ENCODE data around the gene MTX3.

Gene MTX3

GRCh38 chr5:79936002-79936645 lies 54.9 kb downstream of the MTX3 start:
- DNase-seq (ENCODE audit: low spot score) = peak; percentile 81

DNA sequence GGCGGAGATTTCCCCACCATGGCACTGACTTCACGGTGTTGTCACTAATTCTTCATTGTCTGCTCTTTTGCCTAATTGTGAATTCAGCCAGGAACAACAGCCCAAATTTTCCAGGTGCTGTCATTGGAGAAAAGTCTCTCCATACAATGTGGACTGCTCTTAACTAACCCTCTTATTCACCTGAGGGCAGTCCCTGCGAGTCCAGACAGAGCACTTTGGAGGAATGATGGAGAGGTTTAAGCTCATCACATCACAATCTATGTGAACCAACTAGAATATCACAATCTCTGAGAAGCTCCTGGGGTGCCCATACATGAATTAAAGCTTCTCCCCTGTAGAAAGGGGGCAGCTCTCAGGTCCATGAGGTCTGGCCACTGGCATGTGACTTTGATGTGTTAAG lies 56.4 kb downstream of the MTX3 start:
- no peak for DNase-seq (ENCODE audit: low spot score)

DNA sequence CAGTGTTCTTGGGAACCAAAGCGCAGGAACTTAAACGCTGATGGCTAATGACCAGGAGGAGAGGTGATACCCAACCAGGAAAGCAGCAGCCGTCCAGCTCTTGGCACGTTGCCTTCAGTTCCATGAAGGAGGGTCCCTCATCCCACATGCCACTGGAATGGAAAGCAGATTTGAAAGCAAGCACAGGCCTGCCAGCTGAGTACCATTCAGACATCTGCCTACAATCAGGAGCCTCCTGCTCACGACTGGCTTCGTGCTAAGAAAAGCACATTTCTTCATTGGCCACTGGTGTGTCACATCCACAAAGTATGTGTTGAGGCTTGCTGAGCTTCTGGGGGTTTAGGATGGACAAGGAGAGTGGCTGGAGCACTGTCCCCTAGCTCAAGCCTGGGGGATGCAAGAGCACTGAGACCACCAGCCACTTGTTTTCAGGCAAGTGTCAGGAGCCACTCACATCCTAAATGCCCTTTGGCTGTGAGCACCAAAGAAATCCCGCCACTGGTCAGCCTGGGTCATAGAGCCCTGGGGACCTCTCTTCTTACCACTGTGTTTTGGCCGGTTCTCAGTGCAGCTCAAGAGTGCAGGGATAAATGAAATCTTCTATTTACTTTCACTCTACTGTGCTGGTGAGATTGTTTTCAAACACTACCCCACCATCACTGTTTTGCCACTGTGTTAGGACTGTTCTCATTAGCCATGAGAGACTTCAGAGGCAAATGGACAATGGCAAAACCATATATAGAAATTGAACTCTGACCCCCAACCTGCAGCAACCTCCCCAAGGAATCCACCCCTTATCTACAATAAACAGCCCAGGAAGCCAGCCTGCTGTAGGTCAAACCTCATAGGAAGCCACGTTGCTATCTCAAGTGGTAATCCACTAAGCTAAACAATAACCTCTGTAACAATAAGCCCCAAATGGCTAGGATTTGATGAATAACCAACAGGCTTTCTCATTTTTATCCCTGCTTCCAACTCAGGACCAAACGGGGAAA lies 58.3 kb downstream of the MTX3 start:
- peak; percentile 73 for DNase-seq (ENCODE audit: low spot score)

DNA sequence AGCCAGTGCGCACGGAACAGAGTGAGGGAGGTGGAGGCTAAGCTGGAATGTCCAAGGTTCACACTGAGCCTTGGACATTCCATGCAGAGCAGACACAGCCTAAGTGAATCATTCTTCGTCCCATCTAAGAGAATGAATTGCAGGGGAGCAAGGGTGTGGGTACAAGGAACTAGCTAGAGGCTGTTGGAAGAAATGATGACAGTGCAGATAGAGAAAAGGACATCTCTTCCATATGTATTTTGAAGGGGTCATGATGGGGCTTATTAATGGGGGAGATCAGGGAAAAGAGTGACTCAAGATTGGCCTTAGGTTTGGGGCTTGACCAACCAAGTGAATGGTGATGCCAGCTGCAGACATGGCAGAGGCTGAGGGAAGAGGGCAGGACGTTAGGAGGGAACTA lies 59.2 kb downstream of the MTX3 start:
- DNase-seq (ENCODE audit: low spot score) = no peak

DNA sequence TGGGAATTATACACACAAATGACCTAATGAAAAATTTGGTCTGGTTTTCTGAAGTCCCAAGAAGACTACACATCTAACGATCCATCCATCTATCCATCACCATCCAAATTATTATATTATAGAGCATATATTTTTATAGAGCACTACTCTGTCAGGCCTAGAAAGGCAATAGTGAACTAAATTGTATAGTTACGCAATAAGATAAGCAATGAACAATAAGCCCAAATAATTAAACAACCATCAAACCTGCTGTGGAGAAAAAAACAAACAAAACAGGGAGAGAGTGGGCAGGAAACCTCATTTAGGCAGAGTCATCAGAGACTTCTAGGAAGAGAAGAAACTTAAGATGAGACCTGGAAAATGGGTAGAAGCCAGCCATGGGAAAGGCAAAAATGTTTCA lies 59.7 kb downstream of the MTX3 start:
- no peak for DNase-seq (ENCODE audit: low spot score)

DNA sequence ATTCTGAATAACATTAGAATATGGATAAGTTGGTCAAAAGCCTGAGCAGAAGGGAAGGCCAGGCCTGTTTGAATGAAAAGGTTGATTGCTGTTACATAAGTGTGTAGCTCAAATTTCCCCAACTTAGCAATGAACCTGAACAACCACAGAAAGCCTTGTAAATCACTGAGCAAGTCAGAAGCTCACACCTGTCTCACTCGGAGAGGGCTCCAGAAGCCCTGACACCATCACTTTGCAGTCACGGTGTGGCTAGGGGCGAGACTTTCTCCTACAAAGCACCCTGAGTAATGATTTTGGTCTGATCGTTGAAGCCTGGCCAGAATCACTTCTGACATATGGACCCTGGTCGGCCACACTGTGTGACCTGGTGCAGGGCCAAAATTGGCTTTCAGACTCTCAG lies 62.0 kb downstream of the MTX3 start:
- DNase-seq (ENCODE audit: low spot score) = no peak
